Skeletal muscle tissue (tissue), 4 donors: ENCODE data around the gene FAM43B. TPM values are rescaled to one million over a fixed set of nuclear protein-coding genes. Genes with fewer than 3 reads are reported as not detected.

ENCODE experiments used
- H3K27ac ChIP-seq: one replicate; pipeline ENCODE4 v1.7.0; 2013; ENCODE audit warnings: mild to moderate bottlenecking, low read depth, low read length, inconsistent platforms
- H3K27me3 ChIP-seq, 3 donors: one replicate each; pipeline ENCODE4 v1.7.0; 2013; ENCODE audit warnings: low read length in 3 of 3; ENCODE audit not compliant: control insufficient read depth in 3 of 3, insufficient read depth in 3 of 3
- H3K36me3 ChIP-seq, 3 donors: one replicate each; pipeline ENCODE4 v1.7.0; 2013; ENCODE audit warnings: low read length in 3 of 3; ENCODE audit not compliant: control insufficient read depth in 3 of 3, insufficient read depth in 3 of 3
- H3K4me1 ChIP-seq, 3 donors: one replicate each; pipeline ENCODE4 v1.7.0; 2013; ENCODE audit warnings: low read length in 3 of 3, mild to moderate bottlenecking in 3 of 3; ENCODE audit not compliant: control insufficient read depth in 3 of 3, insufficient read depth in 3 of 3
- H3K4me3 ChIP-seq, 3 donors: one replicate each; pipeline ENCODE4 v1.7.0; 2013; ENCODE audit warnings: low read length in 3 of 3
- H3K9ac ChIP-seq, 3 donors: one replicate each; pipeline ENCODE4 v1.7.0; 2013; ENCODE audit warnings: low read length in 3 of 3, mild to moderate bottlenecking in 3 of 3, moderate library complexity in 2 of 3, low read depth in 1 of 3
- H3K9me3 ChIP-seq, 3 donors: one replicate each; pipeline ENCODE4 v1.7.0; 2013; ENCODE audit warnings: low read length in 3 of 3; ENCODE audit not compliant: control insufficient read depth in 3 of 3
- total RNA-seq: library from RNA; depleted of rRNA; stranded (reverse); fragments of >200 nt; gene quantifications from one replicate; pipeline ENCODE4 v1.2.3, GENCODE V29; 2014
- donor health status: Osteomylitis.

FAM43B gene
- total RNA-seq, 1 donor from 2014 or later = 0.52 TPM

- H3K9me3 ChIP-seq = no peaks in the 10 kb centered on the region
Measured at GRCh38 chr1:20551161-20551560, 1.2 kb upstream of the FAM43B start.

DNA sequence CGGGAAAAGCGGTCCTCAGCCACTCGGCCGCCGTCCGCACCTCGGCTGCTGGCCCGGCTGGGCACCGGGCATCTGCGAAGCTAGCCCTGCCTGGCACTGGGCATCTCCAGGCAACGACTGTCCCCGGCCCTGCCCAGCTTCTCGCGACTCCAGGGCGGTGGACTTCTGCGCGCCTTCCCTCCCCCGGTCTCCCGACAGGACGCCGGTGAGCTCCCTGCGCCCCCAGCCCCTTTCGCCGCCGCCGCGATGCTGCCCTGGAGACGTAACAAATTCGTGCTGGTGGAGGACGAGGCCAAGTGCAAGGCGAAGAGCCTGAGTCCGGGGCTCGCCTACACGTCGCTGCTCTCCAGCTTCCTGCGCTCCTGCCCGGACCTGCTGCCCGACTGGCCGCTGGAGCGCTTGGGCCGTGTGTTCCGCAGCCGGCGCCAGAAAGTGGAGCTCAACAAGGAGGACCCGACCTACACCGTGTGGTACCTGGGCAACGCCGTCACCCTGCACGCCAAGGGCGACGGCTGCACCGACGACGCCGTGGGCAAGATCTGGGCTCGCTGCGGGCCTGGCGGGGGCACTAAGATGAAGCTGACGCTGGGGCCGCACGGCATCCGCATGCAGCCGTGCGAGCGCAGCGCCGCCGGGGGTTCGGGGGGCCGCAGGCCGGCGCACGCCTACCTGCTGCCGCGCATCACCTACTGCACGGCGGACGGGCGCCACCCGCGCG is 514 bp downstream of the FAM43B start:
- peaks cover 26 to 66% (median 40%) of the 10 kb centered on the region in 3 donors for H3K27me3 ChIP-seq
- H3K9ac ChIP-seq = peak overlapping the region in 2 of 3 donors; percentile 4 to 45
- H3K4me3 ChIP-seq = peak overlapping the region; percentile 43 to 54 (median 46)
- H3K27ac ChIP-seq = no peak overlapping the region
- peaks cover 17 to 26% (median 22%) of the 10 kb centered on the region in 3 donors for H3K4me1 ChIP-seq
- H3K9me3 ChIP-seq = no peaks in the 10 kb centered on the region
- no peaks in the 10 kb centered on the region for H3K36me3 ChIP-seq

More at GRCh38 chr1:20551161-20551560, 1.2 kb upstream of the FAM43B start:
- Histone ChIP-seq H3K4me1 (peaks cover 17 to 26% (median 22%) of the 10 kb centered on the region in 3 donors), H3K4me3 (no peak overlapping the region), H3K36me3 (no peaks in the 10 kb centered on the region), H3K9ac (no peak overlapping the region), H3K27ac (peak overlapping the region; percentile 13), H3K27me3 (peaks cover 29 to 62% (median 40%) of the 10 kb centered on the region in 3 donors)

- peak overlapping the region; percentile 25 for H3K27ac ChIP-seq
- peak overlapping the region in 1 of 3 donors; percentile 25 for H3K9ac ChIP-seq
- no peak overlapping the region for H3K4me3 ChIP-seq
- H3K9me3 ChIP-seq = no peaks in the 10 kb centered on the region
- peaks cover 22 to 26% (median 22%) of the 10 kb centered on the region in 3 donors for H3K4me1 ChIP-seq
- H3K36me3 ChIP-seq = no peaks in the 10 kb centered on the region
- peaks cover 22 to 49% (median 37%) of the 10 kb centered on the region in 3 donors for H3K27me3 ChIP-seq
Measured at GRCh38 chr1:20555025-20555757, 2.8 kb downstream of the FAM43B start.

DNA sequence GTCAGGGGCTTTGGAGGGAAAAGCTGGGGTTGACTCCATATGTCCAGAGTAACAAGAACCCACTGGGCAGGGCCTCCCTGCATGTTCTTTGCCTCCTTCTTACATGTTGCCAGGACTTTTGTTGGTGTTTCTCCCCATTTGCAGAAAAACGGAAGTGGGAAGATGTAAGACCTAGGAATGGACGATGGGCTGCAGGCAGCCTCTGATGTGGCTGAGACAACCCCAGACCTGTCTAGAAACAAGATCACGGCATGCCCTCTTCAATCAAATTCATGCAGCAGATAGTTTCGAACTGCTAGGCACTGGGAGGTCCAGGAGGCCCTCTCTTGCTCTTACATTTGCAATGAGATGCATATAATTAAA is 3.4 kb downstream of the FAM43B start:
- H3K4me1 ChIP-seq = peaks cover 22 to 26% (median 22%) of the 10 kb centered on the region in 3 donors
- no peaks in the 10 kb centered on the region for H3K9me3 ChIP-seq
- no peak overlapping the region for H3K9ac ChIP-seq
- no peak overlapping the region for H3K27ac ChIP-seq
- no peak overlapping the region for H3K4me3 ChIP-seq
- H3K36me3 ChIP-seq = no peaks in the 10 kb centered on the region
- peaks cover 27 to 51% (median 42%) of the 10 kb centered on the region in 3 donors for H3K27me3 ChIP-seq

- H3K4me1 ChIP-seq = peaks cover 9 to 18% (median 12%) of the 10 kb centered on the region in 3 donors
- H3K27me3 ChIP-seq = peaks cover 18 to 44% (median 36%) of the 10 kb centered on the region in 3 donors
- H3K9me3 ChIP-seq = no peaks in the 10 kb centered on the region
- H3K9ac ChIP-seq = no peak overlapping the region
- H3K27ac ChIP-seq = no peak overlapping the region
- H3K4me3 ChIP-seq = no peak overlapping the region
- H3K36me3 ChIP-seq = no peaks in the 10 kb centered on the region
Measured at GRCh38 chr1:20558191-20558590, 5.8 kb downstream of the FAM43B start.

GRCh38 chr1:20560966-20561365 is 8.6 kb downstream of the FAM43B start:
- Histone ChIP-seq H3K9me3 (no peaks in the 10 kb centered on the region), H3K27ac (no peak overlapping the region), H3K36me3 (no peaks in the 10 kb centered on the region), H3K27me3 (peaks cover 11 to 22% (median 20%) of the 10 kb centered on the region in 3 donors), H3K4me1 (peaks cover 0 to 5% (median 0%) of the 10 kb centered on the region in 3 donors), H3K4me3 (no peak overlapping the region), H3K9ac (no peak overlapping the region)

- H3K36me3 ChIP-seq = no peaks in the 10 kb centered on the region
- no peak overlapping the region for H3K9ac ChIP-seq
- no peaks in the 10 kb centered on the region for H3K4me1 ChIP-seq
- H3K27ac ChIP-seq = no peak overlapping the region
- H3K27me3 ChIP-seq = peaks cover 11 to 18% (median 16%) of the 10 kb centered on the region in 3 donors
- no peak overlapping the region for H3K4me3 ChIP-seq
- no peaks in the 10 kb centered on the region for H3K9me3 ChIP-seq
Measured at GRCh38 chr1:20565234-20565633, 12.9 kb downstream of the FAM43B start.

DNA sequence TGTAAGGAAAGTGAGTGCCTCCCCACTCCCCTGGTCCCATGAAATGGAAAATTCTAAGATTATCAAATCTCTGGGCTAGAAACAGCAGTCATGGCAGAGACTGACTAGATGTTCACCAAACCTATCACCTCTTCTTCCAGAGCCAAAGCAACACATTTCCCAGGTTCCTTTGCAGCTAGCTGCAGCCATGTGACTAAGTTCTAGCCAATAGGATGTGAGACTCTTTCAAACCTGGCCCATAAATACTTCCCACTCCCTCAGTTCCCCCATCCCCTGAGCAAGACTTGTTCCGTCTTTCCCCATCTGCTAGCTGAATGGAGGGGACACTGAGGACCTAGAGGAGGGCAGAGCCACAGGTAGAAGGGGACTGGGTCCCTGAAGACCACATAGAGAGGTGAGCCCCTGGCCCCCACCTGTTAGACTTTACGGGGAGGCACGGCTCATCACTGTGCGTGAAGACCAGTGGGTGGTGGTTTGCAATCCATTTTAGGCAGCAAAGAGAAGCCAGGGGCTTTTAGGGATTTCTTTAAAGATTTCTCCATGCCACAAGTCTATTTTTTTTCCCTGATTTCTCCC is 17.2 kb downstream of the FAM43B start:
- H3K4me3 ChIP-seq = no peak overlapping the region
- H3K9ac ChIP-seq = no peak overlapping the region
- peaks cover 0 to 4% (median 0%) of the 10 kb centered on the region in 3 donors for H3K27me3 ChIP-seq
- H3K27ac ChIP-seq = no peak overlapping the region
- no peaks in the 10 kb centered on the region for H3K4me1 ChIP-seq
- H3K9me3 ChIP-seq = peaks cover 0 to 2% (median 0%) of the 10 kb centered on the region in 3 donors
- H3K36me3 ChIP-seq = no peaks in the 10 kb centered on the region

- Histone ChIP-seq H3K9me3 (peaks cover 0 to 2% (median 0%) of the 10 kb centered on the region in 3 donors), H3K9ac (no peak overlapping the region), H3K36me3 (no peaks in the 10 kb centered on the region), H3K4me1 (peaks cover 0 to 2% (median 0%) of the 10 kb centered on the region in 3 donors), H3K4me3 (no peak overlapping the region), H3K27ac (no peak overlapping the region), H3K27me3 (peaks cover 0 to 4% (median 0%) of the 10 kb centered on the region in 3 donors)
Measured at GRCh38 chr1:20571427-20571826, 19.1 kb downstream of the FAM43B start.
